ENCODE data around the gene RASL11A. TPM values are rescaled to one million over a fixed set of nuclear protein-coding genes. Genes with fewer than 3 reads are reported as not detected.

RASL11A gene
- total RNA-seq, 1 experiment from 2014 or later = 3.8 TPM

DNA sequence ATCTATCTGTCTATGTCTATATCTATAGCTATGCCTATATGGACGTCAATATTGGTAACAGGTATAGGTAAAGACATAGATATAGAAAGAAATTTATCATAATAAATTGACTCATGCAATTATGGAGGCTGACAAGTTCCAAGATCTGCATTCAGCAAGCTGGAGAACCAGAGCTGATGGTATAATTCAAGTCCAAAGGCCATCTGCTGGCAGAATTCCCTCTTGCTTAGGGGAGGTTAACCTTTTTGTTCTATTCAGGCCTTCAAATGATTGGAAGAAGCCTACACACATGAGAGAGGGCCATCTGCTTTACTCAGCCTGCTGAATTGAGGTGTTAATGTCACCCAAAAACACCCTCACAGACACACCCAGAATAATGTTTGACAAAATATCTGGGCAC lies 10.8 kb downstream of the RASL11A start:
- Histone ChIP-seq H3K27me3 (ENCODE audit: insufficient read depth, low read depth) (no peaks in the 10 kb centered on the region), H3K4me3 (no peak overlapping the region), H3K9me3 (ENCODE audit: insufficient read depth, low read depth) (no peaks in the 10 kb centered on the region), H3F3A (ENCODE audit: insufficient read depth, low read depth) (no peaks in the 10 kb centered on the region), H3K79me2 (ENCODE audit: low read depth) (no peaks in the 10 kb centered on the region), H3K27ac (no peak overlapping the region), H3K4me2 (no peak overlapping the region), H3K4me1 (replicated peaks; ENCODE audit: insufficient read depth) (peaks cover 24% of the 10 kb centered on the region), H4K20me1 (ENCODE audit: insufficient read depth) (no peaks in the 10 kb centered on the region), H3K9me2 (ENCODE audit: insufficient read depth) (no peaks in the 10 kb centered on the region), H2AFZ (no peak overlapping the region), H3K36me3 (ENCODE audit: low read depth) (no peaks in the 10 kb centered on the region)
- no peak for DNase-seq
- CTCF ChIA-PET = no interaction called here
- POLR2A ChIA-PET (ENCODE audit: unreplicated experiment) = no interaction called here
- no peak for TF ChIP-seq EZH2 (IDR thresholded peaks at IDR 0.05; ENCODE audit: low read depth)
- TF ChIP-seq CTCF (conservative IDR thresholded peaks at IDR 0.05) = no peak
- intact Hi-C loops (cut with micrococcal nuclease; ENCODE audit: unreplicated experiment) = loop anchor here (2.0 to 5.0 kb wide), 2 partner anchors 37 to 334 kb away; no protein-coding TSS in a partner anchor
- BruUV-seq (replicated peaks) = no TSS peak

DNA sequence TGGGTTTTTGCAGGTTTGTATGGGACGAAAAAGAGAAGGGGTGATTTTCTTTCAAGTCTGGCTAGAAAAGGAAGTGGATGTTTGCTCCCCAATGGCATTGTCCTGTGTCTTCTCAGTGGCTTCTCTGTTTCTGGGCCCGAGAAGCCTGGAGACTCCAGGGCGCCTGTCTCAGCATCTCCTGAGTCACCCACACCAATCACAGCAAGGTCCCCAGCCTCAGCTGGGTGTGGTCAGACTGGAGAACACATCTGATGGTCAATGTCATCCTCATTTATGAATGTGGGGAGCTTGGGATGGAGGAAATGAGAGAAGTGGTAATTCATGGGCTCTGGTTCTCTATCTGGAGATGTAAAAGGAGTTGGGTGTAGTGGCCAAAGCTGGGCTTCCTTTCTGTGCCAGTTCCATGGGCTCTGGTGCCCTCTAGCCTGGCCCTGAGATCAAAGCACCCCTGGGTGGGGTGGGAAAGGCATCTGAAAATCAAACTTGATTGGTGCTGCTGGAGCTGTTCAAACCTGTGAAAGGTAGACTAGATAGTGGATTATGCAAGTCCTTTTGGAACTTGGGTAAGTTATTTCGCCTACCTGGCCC lies 13.4 kb downstream of the RASL11A start:
- no peaks in the 10 kb centered on the region for H3K9me3 ChIP-seq (ENCODE audit: insufficient read depth, low read depth)
- no peaks in the 10 kb centered on the region for H4K20me1 ChIP-seq (ENCODE audit: insufficient read depth)
- no peak overlapping the region for H3K4me2 ChIP-seq
- no peaks in the 10 kb centered on the region for H3K27me3 ChIP-seq (ENCODE audit: insufficient read depth, low read depth)
- ChIA-PET POLR2A (ENCODE audit: unreplicated experiment) (no interaction called here), CTCF (interaction anchor here (0.6 to 1.1 kb wide), 2 partner anchors 231 to 299 kb away, joined by 3 read pairs; no protein-coding TSS in a partner anchor)
- BruUV-seq (replicated peaks) = no TSS peak
- no peaks in the 10 kb centered on the region for H3K79me2 ChIP-seq (ENCODE audit: low read depth)
- H3F3A ChIP-seq (ENCODE audit: insufficient read depth, low read depth) = no peaks in the 10 kb centered on the region
- peaks cover 20% of the 10 kb centered on the region for H3K4me1 ChIP-seq (replicated peaks; ENCODE audit: insufficient read depth)
- peak; percentile 46 to 49 for DNase-seq
- H2AFZ ChIP-seq = no peak overlapping the region
- H3K36me3 ChIP-seq (ENCODE audit: low read depth) = no peaks in the 10 kb centered on the region
- H3K9me2 ChIP-seq (ENCODE audit: insufficient read depth) = no peaks in the 10 kb centered on the region
- intact Hi-C loops (cut with micrococcal nuclease; ENCODE audit: unreplicated experiment) = loop anchor here (1.0 to 5.0 kb wide), 3 partner anchors 75 to 337 kb away; no protein-coding TSS in a partner anchor
- H3K4me3 ChIP-seq = no peak overlapping the region
- no peak overlapping the region for H3K27ac ChIP-seq
- TF ChIP-seq CTCF (conservative IDR thresholded peaks at IDR 0.05) = peak; percentile 65
- no peak for TF ChIP-seq EZH2 (IDR thresholded peaks at IDR 0.05; ENCODE audit: low read depth)

DNA sequence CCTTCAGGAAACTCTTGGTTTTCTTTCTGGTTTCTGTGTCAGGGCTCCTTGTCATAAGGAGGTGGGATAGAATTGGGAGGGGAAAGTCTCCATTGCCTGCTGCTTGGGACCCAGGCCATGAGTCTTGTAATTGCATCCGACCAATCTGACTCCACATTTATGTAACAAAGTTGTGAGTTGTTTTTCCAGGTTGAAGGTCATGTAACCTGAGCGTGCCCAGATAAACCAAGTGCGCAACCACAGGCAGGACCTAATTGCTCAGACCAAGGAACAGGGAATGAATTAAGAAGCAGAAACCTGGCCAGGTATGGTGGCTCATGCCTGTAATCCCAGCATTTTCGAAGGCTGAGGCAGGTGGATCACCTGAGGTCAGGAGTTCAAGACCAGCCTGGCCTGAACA lies 17.8 kb downstream of the RASL11A start:
- TF ChIP-seq EZH2 (IDR thresholded peaks at IDR 0.05; ENCODE audit: low read depth) (no peak), CTCF (conservative IDR thresholded peaks at IDR 0.05) (no peak)
- intact Hi-C loops (cut with micrococcal nuclease; ENCODE audit: unreplicated experiment) = no loop called here

More for the DNA sequence above, 17.8 kb downstream of the RASL11A start:
- no peak for DNase-seq
- ChIA-PET POLR2A (ENCODE audit: unreplicated experiment) (no interaction called here), CTCF (no interaction called here)
- Histone ChIP-seq H3K27me3 (ENCODE audit: insufficient read depth, low read depth) (peaks cover 9% of the 10 kb centered on the region; the same call in 1 of the 2 replicates), H3K4me2 (no peak overlapping the region), H2AFZ (no peak overlapping the region), H3K4me1 (replicated peaks; ENCODE audit: insufficient read depth) (no peaks in the 10 kb centered on the region), H3K9me3 (ENCODE audit: insufficient read depth, low read depth) (no peaks in the 10 kb centered on the region), H3K36me3 (ENCODE audit: low read depth) (no peaks in the 10 kb centered on the region), H3K27ac (no peak overlapping the region), H3F3A (ENCODE audit: insufficient read depth, low read depth) (no peaks in the 10 kb centered on the region), H3K4me3 (no peak overlapping the region), H3K9me2 (ENCODE audit: insufficient read depth) (no peaks in the 10 kb centered on the region), H3K79me2 (ENCODE audit: low read depth) (no peaks in the 10 kb centered on the region), H4K20me1 (ENCODE audit: insufficient read depth) (no peaks in the 10 kb centered on the region)
- no TSS peak for BruUV-seq (replicated peaks)

Data from PC-9 (cell line).